Stimulated activated CD8-positive, alpha-beta memory T cell treated with anti-CD3 and anti-CD28 coated beads, Interleukin-2, amount 100 ng/mL, for 1 hour (primary cell): ENCODE data around the gene MDFIC.

Experiments
- DNase-seq, 2 donors: peaks; one replicate each; pipeline ENCODE4 v3.0.0-alpha.2; 2020; ENCODE audit warnings: low read depth in 2 of 2

MDFIC gene

DNA sequence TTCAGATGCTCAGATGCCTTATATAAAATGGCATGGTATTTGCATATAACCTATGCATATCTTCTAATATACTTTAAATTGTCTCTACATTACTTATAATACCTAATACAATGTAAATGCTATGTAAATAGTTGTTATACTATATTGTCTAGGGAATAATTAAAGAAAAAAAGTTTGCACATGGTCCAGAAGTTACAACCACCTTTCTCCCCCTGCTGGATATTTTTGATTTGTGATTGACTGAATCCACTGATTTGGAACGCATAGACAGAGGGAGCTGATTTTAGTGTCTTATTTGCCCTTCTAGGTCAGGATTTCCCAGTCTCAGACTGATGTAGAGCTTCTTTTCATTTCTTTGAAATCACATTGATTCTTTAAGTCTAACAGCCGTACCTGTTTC is 31.8 kb downstream of the MDFIC start:
- no peak for DNase-seq

GRCh38 chr7:114956702-114957101 is 34.8 kb downstream of the MDFIC start:
- no peak for DNase-seq

DNA sequence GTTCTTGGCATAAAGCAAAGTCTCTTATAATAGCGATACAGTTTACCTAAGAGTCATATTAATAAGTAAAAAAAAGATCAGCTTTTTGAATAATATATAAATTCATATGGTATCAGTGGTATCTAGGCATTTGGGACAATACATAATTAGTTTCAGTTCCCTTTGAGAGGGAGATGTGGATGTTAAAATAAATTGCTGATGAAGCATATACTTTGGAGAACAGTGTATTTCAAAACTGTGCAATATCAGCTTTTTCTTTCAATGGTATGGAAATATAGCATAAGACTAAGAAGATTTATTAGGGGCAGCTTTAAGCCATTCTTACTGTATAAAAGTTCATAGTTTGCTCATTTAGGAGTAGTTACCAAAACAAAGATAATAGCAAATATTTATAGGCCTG is 35.5 kb downstream of the MDFIC start:
- no peak for DNase-seq

- DNase-seq, result no peak
Observed at GRCh38 chr7:114959931-114960330, 38.0 kb downstream of the MDFIC start.

- no peak for DNase-seq
Observed at GRCh38 chr7:114962441-114962840, 40.5 kb downstream of the MDFIC start.

DNA sequence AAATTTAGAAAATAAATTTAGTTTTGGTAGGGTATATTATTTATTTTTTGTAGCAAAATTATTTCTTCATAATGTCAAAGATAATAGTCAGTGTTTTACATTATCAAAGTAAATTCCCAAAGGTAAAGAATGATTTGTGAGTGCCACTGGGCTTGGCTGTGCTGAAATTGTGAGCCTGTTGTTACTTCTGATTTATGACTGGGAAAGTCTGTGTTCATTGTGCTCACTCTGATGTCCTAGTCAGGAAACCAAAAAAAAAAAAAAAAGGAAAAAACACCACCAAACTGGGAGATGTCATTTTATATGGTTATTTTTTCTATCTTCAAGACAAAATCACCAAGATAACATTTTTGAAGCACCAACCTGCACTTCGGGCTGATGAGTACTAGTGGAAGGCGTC is 44.3 kb downstream of the MDFIC start:
- DNase-seq, result no peak

GRCh38 chr7:114969096-114969495 is 47.2 kb downstream of the MDFIC start:
- no peak for DNase-seq

DNA sequence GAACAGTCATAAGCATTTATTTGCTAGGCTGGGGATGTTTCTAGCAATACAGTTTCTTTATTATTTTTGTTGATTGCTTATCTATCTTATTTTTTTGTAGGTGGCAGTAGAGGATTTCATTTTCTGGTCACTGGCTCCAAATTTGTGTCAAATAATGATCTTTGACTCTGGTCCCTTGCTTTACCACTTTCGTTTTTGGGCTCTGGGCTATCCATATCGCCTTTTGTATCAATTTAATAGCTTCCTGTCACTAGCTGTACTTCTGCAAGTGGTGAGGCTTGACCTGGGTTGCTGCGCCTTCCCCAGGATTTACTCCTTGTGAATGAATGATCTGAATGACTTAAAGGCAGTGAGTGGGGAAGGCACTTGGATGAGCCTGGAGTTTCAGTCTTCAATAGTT is 48.4 kb downstream of the MDFIC start:
- DNase-seq, result no peak

DNA sequence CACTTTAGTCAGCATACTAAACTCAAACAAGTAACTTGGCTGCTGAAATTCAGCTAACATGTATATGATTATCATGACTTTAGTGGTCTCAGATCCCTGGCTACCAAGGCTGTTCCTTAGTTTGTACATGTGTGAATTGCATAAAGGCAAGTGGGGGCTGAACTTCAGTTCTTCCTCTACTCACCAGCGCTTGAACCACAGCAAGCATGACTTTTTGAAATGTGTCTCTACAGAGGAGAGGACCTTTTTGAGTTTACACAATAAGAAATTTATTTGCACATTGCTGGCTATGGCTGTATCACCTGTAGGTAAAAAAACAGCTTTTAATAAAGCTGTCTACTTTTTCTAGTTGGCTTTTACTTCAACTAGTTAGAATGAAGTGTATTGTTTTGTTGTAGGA is 48.8 kb downstream of the MDFIC start:
- no peak for DNase-seq

- no peak for DNase-seq
Observed at GRCh38 chr7:114972567-114972966, 50.7 kb downstream of the MDFIC start.

DNA sequence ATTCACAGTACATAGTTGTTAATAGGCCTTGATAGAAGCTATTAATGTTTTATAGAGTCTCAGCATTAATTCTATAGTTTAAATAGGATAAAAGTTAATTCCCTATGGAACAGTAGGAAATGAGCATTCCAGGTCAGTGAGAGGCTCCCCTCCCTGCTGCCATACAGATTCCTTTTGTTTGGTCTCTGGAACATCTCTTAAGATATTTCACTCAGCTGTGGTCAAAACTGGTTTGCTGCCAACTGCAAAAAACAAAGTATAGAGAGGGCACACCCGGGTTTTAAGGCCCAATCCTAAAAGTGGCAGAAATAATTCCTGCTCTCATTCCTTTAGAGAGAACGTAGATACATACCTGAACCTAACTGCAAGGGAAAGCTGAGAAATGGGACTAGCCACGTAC is 51.3 kb downstream of the MDFIC start:
- DNase-seq, result no peak

DNA sequence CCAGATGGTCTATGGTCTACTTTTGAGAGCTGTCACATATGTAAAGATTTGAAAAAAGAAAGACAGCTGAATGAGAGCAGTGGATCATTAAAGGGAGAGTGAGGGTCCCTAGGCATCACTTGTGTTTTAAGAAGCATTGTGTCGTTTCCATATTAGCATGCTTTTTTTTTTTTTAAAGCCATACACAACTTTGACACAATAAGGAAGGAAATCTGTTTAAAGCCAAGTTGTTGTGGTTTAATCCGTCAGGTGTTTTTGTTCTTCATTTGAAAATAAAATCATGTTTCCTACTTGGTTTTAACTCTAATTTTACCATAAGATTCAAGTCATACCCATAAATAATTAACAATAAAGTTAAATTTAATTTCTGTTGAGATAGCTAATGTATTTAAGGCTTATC is 53.5 kb downstream of the MDFIC start:
- no peak for DNase-seq

DNA sequence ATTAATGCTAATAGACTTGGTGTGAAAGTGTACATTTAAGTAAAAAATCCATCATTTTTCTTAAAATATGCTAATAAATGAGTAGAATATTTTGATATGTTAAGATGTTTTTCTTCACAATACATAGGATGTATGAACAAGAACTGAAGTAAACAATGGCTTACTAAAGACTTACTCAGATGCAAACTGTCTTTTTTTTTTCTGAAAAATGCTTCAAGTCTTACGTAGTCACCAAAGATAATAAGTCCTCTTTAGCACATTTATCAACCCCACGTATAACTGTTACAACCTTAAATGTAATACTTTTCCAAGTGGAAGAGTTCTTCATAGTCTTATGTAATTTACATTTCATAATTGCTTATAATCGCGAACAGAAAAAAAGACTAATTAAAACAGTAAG is 54.8 kb downstream of the MDFIC start:
- no peak for DNase-seq

DNA sequence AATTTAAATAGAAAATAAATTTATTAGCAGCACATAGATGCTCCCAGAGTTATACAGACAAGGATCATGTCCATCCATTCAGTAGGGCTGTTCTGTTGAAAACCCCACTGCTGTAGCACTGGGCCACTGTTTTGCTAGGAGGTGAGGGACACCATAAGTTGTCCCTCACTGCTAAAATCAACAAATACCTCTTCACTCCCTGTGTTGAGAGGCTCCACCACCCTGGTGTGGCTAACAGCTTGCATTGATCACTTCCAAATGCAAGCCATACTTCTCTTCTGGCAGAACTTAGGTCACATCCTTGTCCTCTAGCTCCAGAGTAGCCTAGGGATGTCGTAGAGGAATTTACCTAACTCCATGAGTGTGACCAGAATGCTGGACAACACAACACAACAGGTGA is 55.4 kb downstream of the MDFIC start:
- DNase-seq, result no peak

DNA sequence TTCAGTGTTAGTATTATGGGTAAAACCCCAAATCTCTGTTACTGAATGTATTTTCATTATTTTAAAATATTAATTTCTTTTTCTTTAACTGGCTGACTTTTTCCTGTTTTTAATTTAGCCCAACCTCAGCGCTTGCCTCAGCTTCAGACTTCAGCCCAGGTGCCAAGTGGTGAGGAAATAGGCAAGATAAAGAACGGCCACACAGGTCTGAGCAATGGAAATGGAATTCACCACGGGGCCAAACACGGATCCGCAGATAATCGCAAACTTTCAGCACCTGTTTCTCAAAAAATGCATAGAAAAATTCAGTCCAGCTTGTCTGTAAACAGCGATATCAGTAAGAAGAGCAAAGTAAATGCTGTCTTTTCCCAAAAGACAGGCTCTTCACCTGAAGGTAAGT is 57.5 kb downstream of the MDFIC start:
- no peak for DNase-seq

GRCh38 chr7:114979803-114980507 is 58.1 kb downstream of the MDFIC start:
- DNase-seq, result no peak

- no peak for DNase-seq
Observed at GRCh38 chr7:114981323-114981722, 59.4 kb downstream of the MDFIC start.

DNA sequence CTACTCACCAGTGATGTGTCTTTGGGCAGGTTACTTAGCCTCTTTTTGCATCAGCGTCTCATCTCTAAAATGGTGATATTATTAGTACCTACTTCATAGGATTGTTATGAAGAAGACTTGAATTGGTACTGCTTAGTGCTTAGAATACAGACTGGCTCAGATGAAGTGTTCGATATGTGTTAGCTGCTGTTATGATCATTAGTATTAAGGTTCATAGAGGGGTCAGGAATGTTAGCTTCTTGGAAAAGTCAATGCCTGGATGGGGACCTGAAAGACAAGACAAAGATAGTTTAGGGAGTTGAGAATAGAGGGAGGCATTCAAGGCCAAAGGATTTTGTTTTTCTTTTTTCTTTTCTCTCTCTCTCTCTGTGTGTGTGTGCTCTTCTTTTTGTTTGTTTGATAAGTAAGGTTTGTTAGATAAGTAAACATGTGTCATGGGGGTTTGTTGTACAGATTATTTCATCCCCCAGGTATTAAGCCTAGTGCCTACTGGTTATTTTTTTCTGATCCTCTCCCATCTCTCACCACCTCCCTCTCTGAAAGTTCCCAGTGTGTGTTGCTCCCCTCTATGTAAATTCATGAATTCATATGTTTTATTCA is 63.3 kb downstream of the MDFIC start:
- DNase-seq, result no peak

GRCh38 chr7:114986190-114987180 is 64.6 kb downstream of the MDFIC start:
- DNase-seq, result no peak

DNA sequence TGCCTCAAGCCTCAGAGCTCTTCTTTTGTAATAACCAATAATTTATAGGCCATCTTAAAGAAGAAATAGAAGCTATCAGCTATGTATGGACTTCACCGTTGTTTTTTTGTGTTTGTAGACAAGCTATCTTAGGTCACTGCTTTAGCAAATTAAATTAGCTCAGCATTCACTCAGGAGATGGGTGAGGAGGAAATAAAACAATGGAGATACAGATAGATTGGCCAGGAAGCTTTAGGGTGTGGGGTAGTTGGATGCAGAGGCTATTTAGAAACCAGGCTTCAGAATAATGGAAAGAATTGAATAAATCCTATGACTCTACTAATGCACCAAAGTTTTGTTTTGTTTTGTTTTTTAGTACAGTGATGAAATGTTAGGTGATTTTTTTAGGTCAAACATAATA is 66.1 kb downstream of the MDFIC start:
- no peak for DNase-seq

GRCh38 chr7:114988755-114989375 is 67.0 kb downstream of the MDFIC start:
- DNase-seq, result no peak

- no peak for DNase-seq
Observed at GRCh38 chr7:114989531-114989930, 67.6 kb downstream of the MDFIC start.
